Vagina (tissue), 2 donors: Measurements from ENCODE around the gene CENPV.

Experiments
- POLR2A ChIP-seq, 2 donors: fragments of 450-650 bp; IDR thresholded peaks; one replicate each; pipeline ENCODE4 v1.6.1; 2017; ENCODE audit warnings: antibody characterized with exemption in 2 of 2, mild to moderate bottlenecking in 2 of 2, moderate library complexity in 2 of 2
- TF ChIP-seq, protein P1 (sequence below), 3 experiments: fragments of 450-650 bp in 2 of 3; fragments of 200-600 bp in 1 of 3; sonication (generic) in 1 of 3; IDR thresholded peaks; one replicate each; pipeline ENCODE4 v1.5.1; 2017 to 2019; ENCODE audit warnings: antibody characterized with exemption in 3 of 3, mild to moderate bottlenecking in 2 of 3, moderate library complexity in 2 of 3

DNA sequence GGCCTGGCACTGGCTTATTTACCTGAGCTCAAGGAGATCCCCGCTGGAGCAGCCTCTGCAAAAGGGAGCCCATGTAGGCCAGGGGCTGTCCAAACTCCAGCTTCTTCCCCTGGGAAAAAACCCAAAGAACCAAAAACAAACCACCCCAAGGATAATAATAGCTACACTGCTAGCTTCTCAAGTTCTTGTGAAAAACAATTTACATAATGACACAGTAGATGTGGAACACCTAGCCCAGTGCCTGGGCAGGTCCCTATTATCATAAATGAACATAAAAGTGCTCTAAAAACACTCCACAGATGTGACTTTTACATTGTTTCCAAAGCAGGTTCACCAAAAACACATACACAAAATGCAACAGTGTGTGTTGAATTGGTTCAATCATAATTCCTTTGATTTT, 27.3 kb downstream of the CENPV start:
- no peak for TF ChIP-seq POLR2A (IDR thresholded peaks at IDR 0.05)
- TF ChIP-seq, protein P1, sequence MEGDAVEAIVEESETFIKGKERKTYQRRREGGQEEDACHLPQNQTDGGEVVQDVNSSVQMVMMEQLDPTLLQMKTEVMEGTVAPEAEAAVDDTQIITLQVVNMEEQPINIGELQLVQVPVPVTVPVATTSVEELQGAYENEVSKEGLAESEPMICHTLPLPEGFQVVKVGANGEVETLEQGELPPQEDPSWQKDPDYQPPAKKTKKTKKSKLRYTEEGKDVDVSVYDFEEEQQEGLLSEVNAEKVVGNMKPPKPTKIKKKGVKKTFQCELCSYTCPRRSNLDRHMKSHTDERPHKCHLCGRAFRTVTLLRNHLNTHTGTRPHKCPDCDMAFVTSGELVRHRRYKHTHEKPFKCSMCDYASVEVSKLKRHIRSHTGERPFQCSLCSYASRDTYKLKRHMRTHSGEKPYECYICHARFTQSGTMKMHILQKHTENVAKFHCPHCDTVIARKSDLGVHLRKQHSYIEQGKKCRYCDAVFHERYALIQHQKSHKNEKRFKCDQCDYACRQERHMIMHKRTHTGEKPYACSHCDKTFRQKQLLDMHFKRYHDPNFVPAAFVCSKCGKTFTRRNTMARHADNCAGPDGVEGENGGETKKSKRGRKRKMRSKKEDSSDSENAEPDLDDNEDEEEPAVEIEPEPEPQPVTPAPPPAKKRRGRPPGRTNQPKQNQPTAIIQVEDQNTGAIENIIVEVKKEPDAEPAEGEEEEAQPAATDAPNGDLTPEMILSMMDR (IDR thresholded peaks at IDR 0.05) = no peak
